ENCODE results near the gene GRP.

Gene GRP

GRCh38 chr18:59219672-59220163 lies at the start of gene GRP:
TSS of gene GRP (plus strand) at chr18:59220158. CDS start at chr18:59220266, 108 bp downstream.
- DNase-seq (ENCODE audit: low spot score): no peak

DNA sequence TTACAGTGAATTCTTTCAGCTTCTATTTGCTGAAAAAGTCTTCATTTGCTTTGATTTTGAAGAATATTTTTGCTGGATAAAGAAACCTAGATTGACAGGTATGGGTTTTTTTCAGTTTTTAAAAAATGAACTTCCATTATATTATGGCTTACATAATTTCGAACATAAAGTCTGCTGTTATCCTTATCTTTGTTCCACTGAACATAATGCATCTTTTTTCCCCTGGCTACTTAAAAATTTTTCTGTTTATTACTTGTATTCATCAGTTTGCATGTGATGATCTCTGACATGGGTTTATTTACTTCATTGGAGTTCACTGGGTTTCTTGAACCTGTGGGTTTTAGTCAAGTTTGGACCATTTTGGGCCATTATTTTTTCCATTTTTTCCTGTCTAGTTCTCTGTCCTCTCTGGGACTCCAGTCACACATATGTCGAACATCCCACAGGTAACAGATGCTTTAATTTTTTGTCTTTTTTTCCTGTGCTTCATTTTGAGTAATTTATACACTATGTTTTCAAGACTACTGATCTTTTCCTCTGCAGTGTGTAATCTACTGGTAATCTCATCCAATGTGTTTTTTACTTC lies 47.2 kb upstream of the GRP start:
- no peak for DNase-seq (ENCODE audit: low spot score)

- DNase-seq (ENCODE audit: low spot score): no peak
These were observed 42.5 kb upstream of the GRP start for GRCh38 chr18:59177485-59177884.

DNA sequence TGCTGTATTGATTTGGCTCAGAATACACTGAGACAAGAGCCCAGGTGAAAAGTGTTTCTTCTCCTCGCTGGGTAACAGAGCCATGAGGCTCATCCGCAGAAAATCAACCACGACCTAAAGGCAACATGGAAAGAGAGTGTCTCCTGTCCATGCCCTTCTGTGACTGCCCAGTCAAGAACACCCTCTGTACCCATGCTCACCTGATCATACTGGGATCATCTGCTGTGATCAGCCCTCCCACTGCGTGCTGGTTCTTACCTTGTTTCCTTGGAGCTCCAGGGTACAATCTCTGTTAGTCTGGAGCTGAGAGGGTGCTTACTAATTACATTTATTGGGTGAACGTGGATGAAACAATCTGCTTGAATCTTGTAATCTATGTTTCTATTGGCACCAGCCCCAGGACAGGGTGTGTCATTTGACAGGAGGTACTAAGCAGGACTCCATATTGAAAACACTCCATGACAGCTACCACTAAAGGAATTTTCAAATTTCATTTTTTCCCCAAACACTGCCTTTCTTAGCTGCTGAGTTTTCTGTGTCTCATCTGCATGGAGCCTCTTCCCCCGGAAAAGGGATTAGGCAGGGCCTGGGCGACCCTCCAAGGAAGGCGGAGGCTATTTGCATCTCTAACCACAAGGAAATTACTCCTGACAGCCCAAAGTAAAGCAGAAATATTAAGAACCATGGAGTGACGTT lies 39.7 kb upstream of the GRP start:
- DNase-seq (ENCODE audit: low spot score): no peak

DNA sequence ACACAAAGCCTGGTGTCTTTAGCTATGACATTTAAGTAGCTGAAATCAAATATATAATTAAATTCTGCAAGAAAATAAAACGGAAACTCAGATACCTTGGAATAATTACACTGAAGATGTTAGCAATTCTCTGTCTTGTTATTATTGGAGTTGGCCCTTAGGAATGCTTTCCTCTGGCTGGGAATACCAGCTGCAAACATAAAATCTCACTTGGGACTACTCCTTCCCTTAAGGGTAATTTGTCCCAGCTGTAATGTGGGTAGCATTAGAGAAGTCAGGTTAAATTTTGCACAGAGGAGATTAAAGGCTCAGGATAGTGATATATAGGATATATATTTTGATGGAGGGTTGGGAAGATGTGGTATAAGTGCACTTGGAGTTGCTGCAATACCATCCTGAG lies 37.3 kb upstream of the GRP start:
- no peak for DNase-seq (ENCODE audit: low spot score)

GRCh38 chr18:59189008-59189407 lies 30.9 kb upstream of the GRP start:
- DNase-seq (ENCODE audit: low spot score): no peak

DNA sequence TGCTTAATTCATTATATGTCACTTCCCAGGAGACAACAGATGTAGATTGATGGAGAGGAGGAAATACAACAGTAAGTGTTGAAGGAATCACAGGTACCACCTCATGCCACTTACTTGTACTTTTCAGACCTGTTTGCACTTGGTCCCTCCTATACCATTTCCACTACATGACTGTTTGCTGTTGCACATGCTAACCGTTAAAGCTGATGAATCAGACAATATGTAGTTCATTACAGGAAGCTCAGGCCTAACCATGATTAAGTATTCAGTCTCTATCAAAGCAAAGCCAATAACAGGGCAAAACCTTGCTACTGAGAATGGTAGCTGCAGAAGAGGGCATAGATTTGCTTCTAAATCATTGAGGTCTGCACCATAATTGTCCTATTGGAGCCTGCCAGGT lies 30.2 kb upstream of the GRP start:
- no peak for DNase-seq (ENCODE audit: low spot score)

DNA sequence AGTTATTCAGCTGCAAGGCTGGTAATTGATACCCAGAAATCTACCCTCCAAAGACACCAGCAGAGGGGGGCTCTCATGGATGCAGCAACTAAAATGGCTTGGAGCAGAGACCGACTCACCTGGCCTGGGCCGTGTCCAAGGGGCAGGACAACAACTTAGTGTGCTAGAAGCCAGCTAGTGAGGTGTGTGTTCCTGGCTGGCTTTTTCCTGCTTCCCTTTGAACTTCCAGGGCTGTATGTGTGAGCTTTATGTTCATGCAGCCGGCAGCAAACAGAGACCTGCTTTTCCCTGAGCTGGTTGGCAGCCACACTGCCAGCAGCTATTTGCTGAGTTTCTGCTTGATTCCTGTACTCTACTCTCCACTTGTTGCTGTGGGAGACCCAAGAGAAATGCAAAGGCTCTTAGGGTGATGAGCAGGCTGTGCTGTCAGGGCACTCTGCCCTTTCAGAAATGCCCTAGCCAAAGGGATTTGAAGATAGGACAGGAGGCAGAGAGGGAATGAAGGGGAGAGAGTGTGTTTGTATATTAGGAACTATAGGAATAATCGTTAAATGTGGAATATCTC lies 23.7 kb upstream of the GRP start:
- DNase-seq (ENCODE audit: low spot score): peak; percentile 8

GRCh38 chr18:59197636-59198035 lies 22.3 kb upstream of the GRP start:
- no peak for DNase-seq (ENCODE audit: low spot score)

DNA sequence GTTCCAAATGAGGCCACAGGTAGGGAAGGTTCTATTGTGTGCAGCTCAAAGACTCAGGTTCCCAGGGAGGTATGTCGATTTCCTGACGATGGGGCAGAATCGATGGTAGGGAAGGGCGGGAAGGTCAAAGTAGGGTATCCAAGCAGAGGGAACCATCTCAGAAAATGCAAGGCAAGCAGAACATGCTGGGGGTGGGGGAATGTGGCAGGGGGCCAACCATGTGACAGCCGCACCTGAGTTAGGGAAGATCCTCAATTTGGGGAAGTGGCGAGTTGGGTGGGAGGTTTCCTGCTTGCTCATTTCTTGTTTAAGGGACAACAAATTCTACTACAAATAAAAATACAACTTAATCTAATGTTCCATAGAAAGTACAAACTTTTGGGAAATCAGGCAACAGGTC lies 21.7 kb upstream of the GRP start:
- no peak for DNase-seq (ENCODE audit: low spot score)

DNA sequence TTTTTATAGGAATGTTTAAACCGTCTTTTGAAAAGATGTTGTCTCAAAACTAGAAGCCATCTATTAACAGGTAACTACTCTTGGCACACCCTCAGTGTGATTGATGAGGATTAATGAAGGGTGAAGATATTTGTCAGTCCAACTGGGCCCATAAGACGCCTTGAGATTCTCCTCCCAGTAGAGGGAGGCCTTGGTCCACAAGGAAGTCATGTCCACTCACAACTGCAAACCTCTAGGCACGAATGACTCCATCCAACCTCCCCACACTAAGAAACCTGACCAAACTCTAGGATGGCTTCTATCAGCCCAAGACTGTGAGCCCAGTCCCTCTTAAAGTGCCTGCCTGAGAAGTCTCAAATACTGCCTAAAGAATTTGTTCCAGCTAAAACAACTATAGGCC lies 19.2 kb upstream of the GRP start:
- DNase-seq (ENCODE audit: low spot score): no peak

GRCh38 chr18:59202258-59202820 lies 17.6 kb upstream of the GRP start:
- no peak for DNase-seq (ENCODE audit: low spot score)

- no peak for DNase-seq (ENCODE audit: low spot score)
These were observed 12.5 kb upstream of the GRP start for GRCh38 chr18:59207506-59207905.

DNA sequence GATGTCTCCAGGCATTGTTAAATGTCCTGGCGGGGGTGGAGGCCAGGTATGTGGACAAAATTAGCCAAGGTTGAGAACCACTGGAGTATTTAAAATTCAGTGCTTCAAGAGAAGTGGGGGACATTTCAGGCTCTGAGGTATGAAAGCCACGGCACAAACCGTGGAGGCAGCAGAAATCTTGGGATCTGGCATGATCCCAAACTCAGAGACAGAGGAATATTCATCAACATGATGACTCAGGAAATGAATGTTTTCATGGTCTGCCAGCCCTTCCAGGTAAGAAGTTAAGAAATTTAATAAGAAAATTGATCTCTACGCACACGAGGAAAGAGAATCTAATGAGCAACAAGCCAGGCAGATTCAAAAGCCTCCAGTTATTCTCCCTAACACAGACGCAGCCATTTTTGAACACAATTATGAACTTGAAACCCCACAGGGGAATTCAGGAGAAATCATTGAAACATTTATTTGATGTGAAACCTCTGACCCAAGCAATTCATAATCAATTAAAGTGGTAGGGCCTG lies 11.3 kb upstream of the GRP start:
- DNase-seq (ENCODE audit: low spot score): no peak

DNA sequence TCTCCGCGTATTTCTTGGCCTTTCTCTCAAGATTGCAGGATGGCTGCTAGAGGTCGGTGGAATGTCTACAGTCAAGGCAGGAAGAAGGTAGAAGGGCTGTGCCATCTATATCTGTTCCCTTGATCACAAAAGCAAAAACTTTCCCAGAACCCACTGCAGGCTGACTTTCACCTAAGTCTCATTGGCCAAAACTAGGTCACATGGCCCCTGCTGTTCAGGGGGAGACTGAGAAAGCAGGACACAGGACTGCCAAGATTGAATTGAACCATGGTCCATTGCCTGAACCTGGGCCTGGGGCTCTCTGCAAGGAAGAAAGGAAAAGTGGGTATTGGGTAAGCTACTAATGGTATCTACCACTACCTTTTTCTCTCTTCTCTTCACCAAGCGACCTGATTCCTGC lies 9.7 kb upstream of the GRP start:
- DNase-seq (ENCODE audit: low spot score): no peak

DNA sequence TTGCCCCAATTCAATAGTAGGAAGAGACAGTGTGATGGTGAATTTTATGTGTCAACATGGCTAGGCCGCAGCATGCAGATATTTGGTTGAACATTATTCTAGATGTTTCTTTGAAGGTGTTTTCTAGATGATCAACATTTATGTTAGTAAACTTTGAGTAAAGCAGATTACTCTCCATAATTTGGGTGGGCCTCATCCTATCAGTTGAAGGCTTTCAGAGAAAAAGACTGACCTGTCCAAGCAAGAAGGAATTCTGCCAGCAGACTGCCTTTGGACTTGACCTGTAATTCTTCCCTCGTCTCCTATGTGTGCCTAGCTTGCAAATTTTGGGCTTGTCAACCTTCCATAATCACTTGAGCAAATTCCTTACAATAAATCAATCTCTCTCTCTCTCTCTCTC lies 8.3 kb upstream of the GRP start:
- no peak for DNase-seq (ENCODE audit: low spot score)

- DNase-seq (ENCODE audit: low spot score): peak; percentile 50
These were observed 1.9 kb upstream of the GRP start for GRCh38 chr18:59218018-59218417.

GRCh38 chr18:59220164-59220783 lies 316 bp downstream of the GRP start:
- no peak for DNase-seq (ENCODE audit: low spot score)

GRCh38 chr18:59220784-59221765 lies 1.1 kb downstream of the GRP start:
- no peak for DNase-seq (ENCODE audit: low spot score)

- no peak for DNase-seq (ENCODE audit: low spot score)
These were observed 2.4 kb downstream of the GRP start for GRCh38 chr18:59222341-59222740.

DNA sequence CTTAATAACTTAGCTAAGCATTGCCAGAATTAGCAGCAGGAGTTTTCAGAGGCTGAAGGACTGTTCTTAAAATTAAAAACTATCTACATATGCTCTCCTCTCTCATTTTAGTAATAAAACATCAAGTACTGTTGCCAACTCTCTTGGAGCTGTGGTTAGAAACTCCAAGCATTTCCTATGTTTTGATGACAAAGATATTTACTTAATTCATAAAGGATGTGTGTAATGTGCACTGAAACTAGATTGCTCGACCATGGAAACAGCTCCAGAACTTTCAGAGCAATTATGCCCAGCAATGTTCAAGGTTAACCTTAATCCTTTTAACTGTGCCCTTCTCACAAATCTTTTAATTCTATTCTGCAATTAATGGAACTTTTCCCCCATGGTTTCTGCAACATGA lies 8.4 kb downstream of the GRP start:
- no peak for DNase-seq (ENCODE audit: low spot score)

Data from Ammon's horn (tissue), 1 donor.